ENCODE results near the gene CACNB2.

- TF ChIP-seq CTCF (IDR thresholded peaks at IDR 0.05; ENCODE audit: insufficient read depth, low read length) (no peak), POLR2AphosphoS5 (IDR thresholded peaks at IDR 0.05; ENCODE audit: low read depth) (no peak), GABPA (IDR thresholded peaks at IDR 0.05; ENCODE audit: low read depth) (no peak), REST (IDR thresholded peaks at IDR 0.05; ENCODE audit: insufficient replicate concordance, low read depth) (no peak), SPI1 (IDR thresholded peaks at IDR 0.05; ENCODE audit: borderline replicate concordance, low read depth) (no peak)
These were observed 45.4 kb upstream of the CACNB2 start for GRCh38 chr10:18094793-18095192.

Data from HL-60 (cell line).